Medulla oblongata (tissue), 1 donor: Measurements from ENCODE around the gene GNRHR.
A peak's percentile ranks its signal among the peaks of the same experiment; 100 is the strongest.

Source experiments
- DNase-seq: peaks from one replicate; pipeline ENCODE4 v3.0.0-alpha.2; 2015; ENCODE audit errors: extremely low spot score

Gene GNRHR

GRCh38 chr4:67700116-67700737, 54.0 kb downstream of the GNRHR start:
- DNase-seq, result peak; percentile 34

- no peak for DNase-seq
Measured at GRCh38 chr4:67699603-67700002, 54.6 kb downstream of the GNRHR start.

GRCh38 chr4:67697860-67698687, 56.1 kb downstream of the GNRHR start:
- DNase-seq, result no peak

GRCh38 chr4:67696061-67696460, 58.1 kb downstream of the GNRHR start:
- no peak for DNase-seq

GRCh38 chr4:67694662-67695061, 59.5 kb downstream of the GNRHR start:
- DNase-seq, result no peak

- DNase-seq, result no peak
Measured at GRCh38 chr4:67691328-67691727, 62.9 kb downstream of the GNRHR start.
